GM19238 (cell line): Measurements from ENCODE around the gene C1S.
"Not testable (repeated sequence)": the region's sequence is repeated elsewhere in the genome, so short reads cannot be mapped to it uniquely, and the experiment has no call there.

Source experiments
- DNase-seq: peaks from one replicate; pipeline ENCODE4 v3.0.0; 2011; ENCODE audit warnings: low spot score; ENCODE audit not compliant: insufficient read length

The C1S gene

DNA sequence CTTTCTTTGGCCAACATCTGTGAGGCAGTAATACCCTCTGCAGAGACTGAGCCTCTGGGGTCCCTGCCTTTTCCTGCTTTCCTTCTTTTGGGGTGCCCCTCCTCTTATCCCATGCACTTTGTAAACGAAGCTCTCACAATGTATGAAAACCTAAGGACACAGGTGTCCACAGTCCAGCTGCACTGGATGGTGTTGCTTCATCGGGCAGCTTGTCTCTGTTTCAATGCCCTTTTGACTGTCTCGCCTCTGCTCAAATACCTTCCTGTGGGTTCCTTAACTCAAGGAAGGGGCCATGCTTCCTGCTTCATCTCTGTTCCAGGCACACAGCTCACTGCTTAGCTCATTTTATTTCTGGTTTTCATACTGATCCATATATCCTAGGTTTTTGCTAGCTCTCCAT, 42.1 kb downstream of the C1S start:
- no peak for DNase-seq

DNA sequence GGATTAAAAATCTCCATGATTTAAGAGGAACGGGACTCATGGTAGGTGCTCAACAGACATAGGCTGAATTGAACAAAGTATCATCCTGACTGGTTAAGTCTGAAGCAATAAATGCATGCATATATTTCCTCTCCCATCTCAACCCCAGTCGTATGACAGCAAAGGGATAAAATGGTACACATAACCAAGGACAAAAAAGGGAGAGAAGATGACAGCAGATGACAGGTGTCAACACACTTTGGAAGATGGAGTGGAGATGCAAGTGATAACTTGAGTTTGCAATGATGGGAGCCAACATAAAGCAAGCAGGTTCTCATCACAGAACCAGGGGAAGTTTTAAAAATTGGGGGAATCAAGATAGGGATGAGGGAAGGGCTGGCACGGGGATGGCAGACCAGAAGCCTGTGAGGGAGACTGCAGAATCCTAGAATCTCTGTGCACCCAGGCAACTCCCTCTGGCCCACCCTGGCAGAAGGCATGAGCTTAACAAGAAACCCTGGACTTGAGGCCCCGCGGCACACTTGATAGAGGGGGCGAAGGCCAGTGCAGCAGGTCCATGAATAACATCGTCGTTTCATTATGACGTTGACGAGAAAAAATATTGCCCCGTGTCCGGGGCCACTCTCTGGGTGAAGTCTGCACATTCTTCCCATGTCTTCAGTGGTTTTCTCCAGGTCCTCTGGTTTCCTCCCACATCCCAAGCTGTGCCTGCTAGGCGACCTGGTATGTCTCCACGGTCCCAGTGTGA, 43.5 kb downstream of the C1S start:
- no peak for DNase-seq

DNA sequence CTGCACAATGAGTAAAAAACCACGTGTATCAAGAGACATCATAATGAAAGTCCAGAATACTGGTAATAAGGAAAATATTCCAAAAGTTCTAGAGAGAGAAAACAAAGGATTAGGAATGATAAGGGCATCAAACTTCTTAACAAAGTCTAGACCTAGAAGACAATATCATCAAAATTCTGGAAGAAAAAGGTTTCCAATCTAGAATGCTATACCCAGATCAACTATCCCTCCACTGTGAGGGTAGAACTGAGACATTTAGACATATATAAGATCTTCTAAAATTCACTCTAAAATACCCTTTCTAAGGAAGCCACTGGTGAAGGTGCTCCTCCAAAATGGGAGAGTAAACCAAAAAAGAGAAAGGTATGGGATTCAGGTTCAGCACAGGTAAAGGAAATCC, 45.6 kb downstream of the C1S start:
- DNase-seq = no peak

DNA sequence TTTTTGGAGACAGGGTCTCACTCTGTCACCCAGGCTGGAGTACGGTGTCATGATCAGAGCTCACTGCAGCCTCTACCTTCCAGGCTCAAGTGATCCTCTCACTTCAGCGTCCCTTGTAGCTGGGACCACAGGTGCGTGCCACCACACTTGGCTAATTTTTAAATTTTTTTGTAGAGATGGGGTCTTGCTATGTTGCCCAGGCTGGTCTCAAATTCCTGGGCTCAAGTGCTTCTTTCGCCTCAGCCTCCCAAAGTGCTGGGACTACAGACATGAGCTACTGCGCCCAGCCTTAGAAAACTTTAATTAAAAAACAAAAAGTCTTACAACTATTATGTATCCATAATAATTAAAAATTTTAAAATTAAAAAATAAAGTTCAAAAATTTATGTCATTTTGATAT, 46.7 kb downstream of the C1S start:
- DNase-seq = not testable (repeated sequence)

DNA sequence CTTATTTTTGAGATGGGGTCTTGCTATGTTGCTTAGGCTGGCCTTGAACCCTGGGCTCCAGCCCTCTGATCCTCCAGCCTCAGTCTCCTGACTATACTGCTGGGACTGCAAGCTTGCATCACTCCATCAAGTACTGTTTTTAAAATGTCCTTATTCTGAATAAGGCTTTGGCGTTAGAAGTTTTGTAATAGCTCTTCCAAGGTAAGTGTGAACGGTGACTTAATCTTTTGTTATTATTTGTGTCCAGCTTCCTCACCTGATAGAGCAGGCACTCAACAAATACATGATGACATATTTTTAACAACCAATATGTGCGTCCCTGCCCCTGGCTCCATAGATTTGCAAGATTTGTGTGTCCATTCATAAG, 47.1 kb downstream of the C1S start:
- no peak for DNase-seq

DNA sequence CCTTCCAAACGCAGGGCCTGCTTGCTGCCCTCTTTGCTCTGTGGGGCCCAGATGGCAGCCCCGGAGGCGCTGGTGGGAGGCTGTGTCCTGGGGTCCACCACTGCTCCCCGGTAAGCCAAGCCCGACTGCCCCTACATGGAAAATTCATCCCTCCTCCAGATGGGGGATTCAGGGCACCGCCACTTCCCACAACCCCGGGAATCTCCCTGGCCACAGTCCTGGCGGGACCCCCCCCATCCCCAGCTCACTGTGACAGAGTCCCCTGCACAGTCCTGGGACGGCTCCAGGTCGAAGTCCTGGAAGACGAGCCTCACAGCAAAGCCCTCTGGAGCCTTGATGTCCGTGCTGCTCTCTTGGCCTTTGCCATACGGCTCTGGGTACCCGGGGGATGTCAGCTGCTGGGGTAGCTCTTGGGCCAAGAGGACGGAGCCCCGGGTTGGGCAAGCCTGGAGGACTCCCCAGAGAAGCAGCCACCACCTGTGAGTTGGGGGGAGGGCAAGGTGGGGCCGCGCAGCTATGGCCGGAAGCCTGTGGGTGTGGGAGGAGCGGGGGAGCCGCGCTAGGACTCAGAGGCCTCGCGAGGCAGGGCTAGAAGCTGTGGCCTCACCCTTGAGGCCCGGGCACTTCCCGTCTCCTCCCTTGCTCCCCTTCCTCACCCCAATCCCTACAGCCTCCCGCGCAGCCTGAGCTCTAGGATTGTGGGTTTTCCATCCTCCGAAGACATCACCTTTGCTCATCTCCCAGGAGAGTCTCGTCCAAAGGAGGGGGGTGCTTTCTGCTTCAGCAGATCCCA, 47.7 kb downstream of the C1S start:
- DNase-seq = peak; percentile 88

DNA sequence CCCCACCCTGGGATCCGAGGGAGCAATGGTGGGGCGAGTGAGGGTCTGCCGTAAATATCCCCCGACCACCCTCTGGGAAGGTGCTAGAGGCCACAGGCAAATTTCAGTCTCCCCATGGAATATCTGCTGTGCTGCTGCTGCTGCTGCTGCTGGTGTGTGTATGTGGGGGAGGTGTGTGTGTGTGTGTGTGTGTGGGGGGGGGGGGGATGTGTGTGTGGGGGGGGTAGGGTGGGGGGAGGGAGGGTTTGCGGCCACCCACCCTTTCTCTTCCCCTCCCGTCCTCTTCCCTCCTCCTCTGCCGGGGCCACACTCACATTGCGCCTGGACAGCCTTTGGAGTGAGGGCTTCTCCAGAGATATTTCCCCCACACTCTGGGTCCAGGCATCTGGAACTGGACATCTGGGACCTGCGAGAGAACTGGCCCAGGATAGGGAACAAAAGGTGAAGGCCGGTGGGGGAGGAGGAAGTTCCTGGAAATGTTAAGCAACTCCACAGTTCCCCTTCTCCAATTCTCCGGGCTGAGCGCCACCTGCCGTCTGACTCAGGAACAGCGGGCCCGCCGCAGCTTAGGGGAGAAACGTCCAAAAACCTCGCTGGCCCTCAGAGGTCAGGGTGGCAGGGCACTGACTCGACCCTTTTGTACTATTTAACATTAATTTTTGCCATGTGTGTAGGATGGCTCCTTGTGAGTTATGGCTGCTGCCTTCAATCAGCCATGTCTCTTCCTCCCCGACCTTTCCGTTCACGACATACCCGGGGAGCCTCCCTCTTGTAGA, 48.5 kb downstream of the C1S start, which contains the start of gene C1RL:
TSS of gene C1RL (minus strand) at position 419 of the 776 bp plus-strand sequence. CDS start at position 385, 34 bp downstream.
- DNase-seq = no peak

DNA sequence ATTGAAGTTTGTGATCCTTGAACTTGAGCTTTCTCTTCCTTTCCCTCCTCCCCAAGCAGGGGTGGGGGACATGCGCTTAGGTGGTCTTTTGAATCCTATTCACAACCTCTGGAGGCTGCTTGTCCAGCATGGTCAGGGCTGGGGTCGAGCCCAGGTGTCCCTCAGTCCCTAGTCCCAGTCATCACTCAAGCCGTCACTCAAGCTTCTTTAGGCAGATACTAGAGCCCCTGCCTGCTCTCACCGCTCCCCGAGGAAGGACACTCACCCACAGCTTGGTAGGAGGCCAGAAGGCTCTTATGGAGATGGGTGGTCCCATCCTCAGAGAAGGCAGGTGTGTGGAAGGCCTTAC, 49.0 kb downstream of the C1S start:
- DNase-seq = no peak

DNA sequence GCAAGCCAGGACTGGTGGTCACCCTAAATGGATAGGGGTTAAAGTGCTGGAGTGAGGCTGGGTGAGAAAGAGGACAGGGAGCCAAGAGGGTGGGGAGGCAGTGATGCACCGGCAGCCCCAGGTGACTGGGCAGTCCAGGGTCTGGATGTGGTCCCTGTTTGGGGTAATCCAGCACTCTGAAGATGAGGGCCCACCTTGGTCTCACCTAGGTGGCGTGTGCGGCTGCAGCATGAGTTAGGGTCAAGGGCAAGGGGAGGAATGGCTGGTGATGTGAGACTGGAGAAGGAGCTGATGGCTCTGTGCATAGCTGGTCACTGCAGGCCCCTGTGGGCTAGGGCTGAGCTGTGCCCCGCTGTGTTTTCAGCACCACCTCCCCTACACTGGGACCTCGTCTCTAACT, 50.1 kb downstream of the C1S start:
- no peak for DNase-seq

DNA sequence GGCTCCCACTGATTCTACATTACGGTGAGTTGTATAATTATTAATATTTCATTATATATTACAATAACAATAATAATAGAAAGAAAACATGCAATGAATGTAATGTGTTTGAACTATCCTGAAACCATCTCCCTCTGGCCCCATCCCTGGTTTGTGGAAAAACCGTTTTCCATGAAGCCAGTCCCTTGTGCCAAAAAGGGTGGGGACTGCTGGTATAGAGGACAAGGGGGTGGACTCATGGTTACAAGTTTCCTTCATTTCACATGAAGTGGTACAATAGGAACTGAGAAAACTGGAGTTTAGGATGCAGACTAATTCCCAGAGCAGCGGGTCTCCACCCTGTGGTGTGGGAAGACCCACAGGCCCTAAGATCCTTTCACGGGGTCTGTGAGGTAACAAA, 51.5 kb downstream of the C1S start:
- DNase-seq = no peak

DNA sequence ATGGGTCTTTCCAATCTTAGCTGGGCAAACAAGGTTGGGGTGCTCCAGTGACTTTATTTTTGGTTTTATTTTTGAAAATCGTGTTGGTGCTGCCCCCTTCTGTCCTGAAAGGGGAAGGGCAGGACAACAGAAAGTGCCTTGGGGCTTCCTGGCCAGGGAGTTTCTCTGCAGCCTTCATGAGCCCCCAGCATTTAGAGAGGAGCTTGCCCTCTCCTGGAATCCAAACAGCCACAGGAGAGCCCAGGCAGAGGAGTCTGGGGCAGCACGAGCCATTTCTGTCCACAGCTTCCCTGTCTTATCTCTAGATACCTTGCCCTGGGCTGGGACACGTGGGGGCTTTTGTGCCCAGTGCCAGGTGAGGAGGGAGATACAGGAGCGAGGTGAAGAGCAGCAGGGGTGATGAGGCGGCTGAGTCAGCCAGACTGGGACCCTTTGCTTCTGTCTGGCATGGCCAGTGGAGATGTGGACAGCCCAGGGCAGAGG, 52.9 kb downstream of the C1S start:
- DNase-seq = no peak

DNA sequence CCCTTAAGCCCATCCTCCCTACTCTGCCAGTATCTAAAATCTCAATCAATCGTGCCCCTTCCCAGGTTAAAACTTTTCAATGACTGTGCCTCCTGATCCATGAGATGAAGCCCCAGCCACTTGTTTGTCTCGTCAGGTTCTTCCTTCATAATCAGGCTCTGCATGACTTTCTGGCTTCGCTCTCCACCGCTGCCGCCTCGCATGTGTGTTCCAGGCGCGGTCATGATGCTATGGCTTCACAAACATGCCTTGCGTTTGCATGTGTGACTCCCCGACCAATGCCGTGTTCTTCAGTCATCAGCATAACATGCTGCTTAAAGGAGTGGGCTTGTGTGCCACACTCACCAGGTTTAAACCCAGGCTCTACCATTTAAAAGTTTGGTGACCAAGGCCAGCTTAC, 53.5 kb downstream of the C1S start:
- DNase-seq = no peak

DNA sequence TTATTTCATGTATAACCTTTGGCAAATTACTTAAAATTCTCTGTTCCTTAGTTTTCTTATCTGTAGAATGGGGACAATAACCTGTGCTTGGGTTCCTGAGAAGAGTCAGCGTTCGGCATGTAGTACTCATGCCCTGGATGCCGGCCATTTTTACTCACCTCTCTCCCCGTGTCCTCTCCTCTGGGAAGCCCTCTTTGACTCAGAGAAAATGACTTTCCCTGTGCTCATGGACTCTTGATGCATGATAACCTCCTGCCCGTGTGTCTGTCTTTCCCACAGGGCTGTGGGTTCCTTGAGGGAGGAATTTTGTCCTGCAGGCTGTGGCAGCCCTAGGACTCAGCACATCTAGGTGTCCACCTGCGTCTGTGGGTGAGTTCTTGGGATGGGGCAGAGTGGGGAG, 54.3 kb downstream of the C1S start:
- no peak for DNase-seq

DNA sequence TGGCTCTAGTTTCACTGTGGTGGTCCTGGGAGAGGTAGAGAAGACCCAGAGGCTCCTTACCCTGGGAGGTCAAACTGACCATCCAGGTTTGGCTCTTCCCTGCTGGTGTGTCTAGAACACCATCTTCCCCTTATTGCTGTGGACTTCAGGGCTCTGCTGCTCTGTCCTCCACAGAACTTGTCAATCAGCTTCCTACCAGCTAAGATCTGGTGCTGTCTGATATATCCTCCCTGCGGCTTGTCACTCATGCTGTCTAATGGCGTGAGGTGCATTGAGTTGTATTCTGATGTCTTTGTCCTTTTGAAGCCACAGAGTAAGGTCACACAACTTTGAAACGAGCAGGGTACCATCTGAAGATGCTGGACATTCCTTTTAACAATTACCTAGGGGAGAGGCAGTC, 55.7 kb downstream of the C1S start:
- no peak for DNase-seq

DNA sequence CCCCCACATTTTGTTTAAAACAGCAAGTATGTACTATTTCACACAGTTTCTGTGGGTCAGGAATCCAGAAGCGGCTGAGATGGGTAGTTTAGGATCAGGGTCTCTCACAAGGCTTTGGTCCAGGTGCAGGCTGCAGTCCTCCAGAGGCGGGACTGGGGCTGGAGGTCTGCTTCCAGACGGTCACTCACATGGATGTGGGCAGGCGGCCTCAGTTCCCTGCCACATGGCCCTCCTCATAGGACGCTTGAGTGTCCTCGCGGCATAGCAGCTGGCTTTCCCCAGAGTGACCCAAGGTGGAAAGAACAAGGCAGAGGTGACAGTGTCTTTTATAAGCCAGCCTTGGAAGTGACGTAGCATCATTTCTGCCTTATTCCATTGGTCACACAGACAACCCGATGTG, 56.4 kb downstream of the C1S start:
- DNase-seq = no peak

DNA sequence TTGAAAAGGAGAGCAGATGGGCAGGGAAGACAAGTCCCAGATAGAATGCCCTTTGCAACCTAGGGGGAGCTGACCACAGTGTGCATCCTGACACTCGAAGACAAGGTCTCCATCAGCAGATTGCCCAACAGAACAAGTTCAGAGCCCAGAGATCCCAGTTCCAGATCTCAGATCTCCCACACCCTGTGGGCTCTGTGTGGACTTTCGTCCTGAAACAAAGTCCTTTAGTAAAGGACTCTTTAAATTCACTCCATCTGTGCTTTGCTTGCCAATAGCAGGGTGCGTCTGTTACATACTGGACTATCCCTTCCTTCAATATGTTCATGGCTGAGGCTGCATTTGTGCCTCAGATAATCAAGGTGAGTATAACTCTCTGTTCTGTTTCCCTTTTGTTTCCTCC, 57.2 kb downstream of the C1S start:
- DNase-seq = no peak

DNA sequence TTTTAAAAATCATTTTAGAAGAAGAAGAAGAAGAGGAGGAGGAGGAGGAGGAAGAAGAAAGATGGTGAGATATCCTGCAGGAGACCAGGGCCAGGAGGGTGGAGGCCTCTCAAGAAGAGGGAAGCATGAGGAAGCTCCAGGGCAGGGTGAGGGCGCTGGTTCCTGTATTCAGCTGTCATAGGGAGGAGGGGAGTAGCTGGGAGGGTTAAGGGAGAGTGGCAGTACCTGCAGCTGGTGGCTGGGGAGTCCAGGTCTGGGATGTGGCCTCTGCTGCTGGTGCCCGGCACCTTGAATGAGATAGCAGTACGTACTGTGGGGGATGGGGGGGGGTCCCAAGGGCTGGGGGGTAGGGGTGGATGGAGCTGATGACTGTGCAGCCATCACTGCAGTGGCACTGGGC, 58.4 kb downstream of the C1S start:
- no peak for DNase-seq

DNA sequence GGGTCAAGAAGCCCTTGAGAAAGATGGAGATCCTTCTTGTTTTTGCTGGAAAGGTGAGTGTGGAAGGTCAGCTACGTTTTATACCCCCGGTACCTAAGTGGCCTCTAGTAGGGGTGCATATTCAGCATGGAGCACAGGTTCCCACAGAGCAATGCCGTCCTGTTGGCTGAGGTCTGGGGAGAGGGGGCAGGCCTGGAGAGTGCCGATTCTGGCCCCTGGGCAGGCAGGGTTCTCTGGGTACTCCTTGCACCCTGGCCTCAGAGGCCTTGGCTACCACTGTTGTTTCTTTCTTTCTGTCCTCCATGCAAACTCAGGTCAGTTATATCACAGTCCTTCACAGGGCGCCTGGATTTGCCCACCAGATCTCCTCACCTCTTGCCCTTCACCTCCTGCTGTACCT, 59.6 kb downstream of the C1S start:
- DNase-seq = no peak
